WTC11 (cell line): Measurements from ENCODE around the gene PSD2.

ENCODE experiments used
- CBFB ChIP-seq: sonication (generic); formaldehyde crosslinking; IDR thresholded peaks from 2 replicates; pipeline ENCODE4 v1.8.1; 2022; ENCODE audit warnings: mild to moderate bottlenecking, low read depth, missing genetic modification reagents
- CREB1 ChIP-seq: sonication (generic); formaldehyde crosslinking; IDR thresholded peaks from 2 replicates; pipeline ENCODE4 v1.8.0; 2023; ENCODE audit warnings: mild to moderate bottlenecking, missing genetic modification reagents
- NFE2L1 ChIP-seq: sonication (generic); formaldehyde crosslinking; IDR thresholded peaks from 2 replicates; pipeline ENCODE4 v1.8.1; 2023; ENCODE audit warnings: missing genetic modification reagents
- NFYB ChIP-seq: sonication (generic); formaldehyde crosslinking; conservative IDR thresholded peaks from 2 replicates; pipeline ENCODE4 v1.8.0; 2022; ENCODE audit warnings: low read depth, missing genetic modification reagents
- USF1 ChIP-seq: sonication (generic); formaldehyde crosslinking; IDR thresholded peaks from 2 replicates; pipeline ENCODE4 v1.8.0; 2022; ENCODE audit warnings: mild to moderate bottlenecking, missing genetic modification reagents
- ZNF121 ChIP-seq: sonication (generic); formaldehyde crosslinking; IDR thresholded peaks from 2 replicates; pipeline ENCODE4 v1.8.0; 2023; ENCODE audit warnings: missing genetic modification reagents
- ZNF138 ChIP-seq: sonication (generic); formaldehyde crosslinking; conservative IDR thresholded peaks from 2 replicates; pipeline ENCODE4 v1.8.1; 2022; ENCODE audit warnings: mild to moderate bottlenecking, moderate library complexity, missing genetic modification reagents
- TF ChIP-seq, protein P1 (sequence below): sonication (generic); formaldehyde crosslinking; IDR thresholded peaks from 2 replicates; pipeline ENCODE4 v1.8.1; 2023; ENCODE audit warnings: mild to moderate bottlenecking, missing genetic modification reagents, borderline replicate concordance
- TF ChIP-seq, protein P2 (sequence below): fragments of 200-600 bp; IDR thresholded peaks from 2 replicates; pipeline ENCODE4 v1.8.0; 2022; ENCODE audit warnings: antibody characterized with exemption
- TF ChIP-seq, protein P3 (sequence below): sonication (generic); formaldehyde crosslinking; conservative IDR thresholded peaks from 2 replicates; pipeline ENCODE4 v1.8.1; 2022; ENCODE audit warnings: mild to moderate bottlenecking, missing genetic modification reagents
- TF ChIP-seq, protein P4 (sequence below): sonication (generic); formaldehyde crosslinking; IDR thresholded peaks from 2 replicates; pipeline ENCODE4 v1.8.0; 2022; ENCODE audit warnings: mild to moderate bottlenecking, missing genetic modification reagents

DNA sequence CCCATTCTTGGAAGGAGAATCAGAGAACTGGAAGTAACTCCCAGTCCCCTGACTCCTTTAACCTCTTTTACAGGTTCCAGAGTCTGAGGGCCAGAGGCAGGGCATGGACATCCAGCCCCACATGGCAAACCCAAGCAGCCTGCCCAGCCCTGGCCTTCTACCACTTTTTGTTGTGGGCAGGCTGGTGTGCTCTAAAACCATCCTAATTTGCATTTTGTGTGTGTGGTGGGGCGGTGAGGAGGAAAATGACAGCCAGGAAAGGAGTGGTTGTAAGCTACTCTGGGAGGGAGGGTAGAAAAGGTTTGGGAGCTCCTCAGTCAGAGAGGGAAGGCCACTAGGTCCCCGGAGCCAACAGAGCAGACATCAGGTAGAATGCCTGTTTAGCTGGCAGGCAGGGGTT lies 90.6 kb downstream of the PSD2 start:
- TF ChIP-seq, protein P1, sequence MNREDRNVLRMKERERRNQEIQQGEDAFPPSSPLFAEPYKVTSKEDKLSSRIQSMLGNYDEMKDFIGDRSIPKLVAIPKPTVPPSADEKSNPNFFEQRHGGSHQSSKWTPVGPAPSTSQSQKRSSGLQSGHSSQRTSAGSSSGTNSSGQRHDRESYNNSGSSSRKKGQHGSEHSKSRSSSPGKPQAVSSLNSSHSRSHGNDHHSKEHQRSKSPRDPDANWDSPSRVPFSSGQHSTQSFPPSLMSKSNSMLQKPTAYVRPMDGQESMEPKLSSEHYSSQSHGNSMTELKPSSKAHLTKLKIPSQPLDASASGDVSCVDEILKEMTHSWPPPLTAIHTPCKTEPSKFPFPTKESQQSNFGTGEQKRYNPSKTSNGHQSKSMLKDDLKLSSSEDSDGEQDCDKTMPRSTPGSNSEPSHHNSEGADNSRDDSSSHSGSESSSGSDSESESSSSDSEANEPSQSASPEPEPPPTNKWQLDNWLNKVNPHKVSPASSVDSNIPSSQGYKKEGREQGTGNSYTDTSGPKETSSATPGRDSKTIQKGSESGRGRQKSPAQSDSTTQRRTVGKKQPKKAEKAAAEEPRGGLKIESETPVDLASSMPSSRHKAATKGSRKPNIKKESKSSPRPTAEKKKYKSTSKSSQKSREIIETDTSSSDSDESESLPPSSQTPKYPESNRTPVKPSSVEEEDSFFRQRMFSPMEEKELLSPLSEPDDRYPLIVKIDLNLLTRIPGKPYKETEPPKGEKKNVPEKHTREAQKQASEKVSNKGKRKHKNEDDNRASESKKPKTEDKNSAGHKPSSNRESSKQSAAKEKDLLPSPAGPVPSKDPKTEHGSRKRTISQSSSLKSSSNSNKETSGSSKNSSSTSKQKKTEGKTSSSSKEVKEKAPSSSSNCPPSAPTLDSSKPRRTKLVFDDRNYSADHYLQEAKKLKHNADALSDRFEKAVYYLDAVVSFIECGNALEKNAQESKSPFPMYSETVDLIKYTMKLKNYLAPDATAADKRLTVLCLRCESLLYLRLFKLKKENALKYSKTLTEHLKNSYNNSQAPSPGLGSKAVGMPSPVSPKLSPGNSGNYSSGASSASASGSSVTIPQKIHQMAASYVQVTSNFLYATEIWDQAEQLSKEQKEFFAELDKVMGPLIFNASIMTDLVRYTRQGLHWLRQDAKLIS (CRISPR knock-in tag) = no peak
- no peak for TF ChIP-seq ZNF138 (CRISPR knock-in tag)
- TF ChIP-seq USF1 (CRISPR knock-in tag) = no peak
- TF ChIP-seq, protein P2, sequence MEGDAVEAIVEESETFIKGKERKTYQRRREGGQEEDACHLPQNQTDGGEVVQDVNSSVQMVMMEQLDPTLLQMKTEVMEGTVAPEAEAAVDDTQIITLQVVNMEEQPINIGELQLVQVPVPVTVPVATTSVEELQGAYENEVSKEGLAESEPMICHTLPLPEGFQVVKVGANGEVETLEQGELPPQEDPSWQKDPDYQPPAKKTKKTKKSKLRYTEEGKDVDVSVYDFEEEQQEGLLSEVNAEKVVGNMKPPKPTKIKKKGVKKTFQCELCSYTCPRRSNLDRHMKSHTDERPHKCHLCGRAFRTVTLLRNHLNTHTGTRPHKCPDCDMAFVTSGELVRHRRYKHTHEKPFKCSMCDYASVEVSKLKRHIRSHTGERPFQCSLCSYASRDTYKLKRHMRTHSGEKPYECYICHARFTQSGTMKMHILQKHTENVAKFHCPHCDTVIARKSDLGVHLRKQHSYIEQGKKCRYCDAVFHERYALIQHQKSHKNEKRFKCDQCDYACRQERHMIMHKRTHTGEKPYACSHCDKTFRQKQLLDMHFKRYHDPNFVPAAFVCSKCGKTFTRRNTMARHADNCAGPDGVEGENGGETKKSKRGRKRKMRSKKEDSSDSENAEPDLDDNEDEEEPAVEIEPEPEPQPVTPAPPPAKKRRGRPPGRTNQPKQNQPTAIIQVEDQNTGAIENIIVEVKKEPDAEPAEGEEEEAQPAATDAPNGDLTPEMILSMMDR = no peak
- TF ChIP-seq, protein P3, sequence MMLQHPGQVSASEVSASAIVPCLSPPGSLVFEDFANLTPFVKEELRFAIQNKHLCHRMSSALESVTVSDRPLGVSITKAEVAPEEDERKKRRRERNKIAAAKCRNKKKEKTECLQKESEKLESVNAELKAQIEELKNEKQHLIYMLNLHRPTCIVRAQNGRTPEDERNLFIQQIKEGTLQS = no peak
- TF ChIP-seq ZNF121 = no peak
- no peak for TF ChIP-seq NFE2L1 (CRISPR knock-in tag)
- TF ChIP-seq NFYB (CRISPR knock-in tag) = no peak
- TF ChIP-seq CBFB (CRISPR knock-in tag) = no peak
- no peak for TF ChIP-seq CREB1 (CRISPR knock-in tag)
- TF ChIP-seq, protein P4, sequence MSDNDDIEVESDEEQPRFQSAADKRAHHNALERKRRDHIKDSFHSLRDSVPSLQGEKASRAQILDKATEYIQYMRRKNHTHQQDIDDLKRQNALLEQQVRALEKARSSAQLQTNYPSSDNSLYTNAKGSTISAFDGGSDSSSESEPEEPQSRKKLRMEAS = no peak
